Measurements from ENCODE around the gene B4GALT6. TPM values are rescaled to one million over a fixed set of nuclear protein-coding genes. Genes with fewer than 3 reads are reported as not detected.

The B4GALT6 gene
- total and polyA plus RNA-seq, 10 of the 15 experiments (the other 5 are each of a cell fraction or from before 2014, with no cell fraction given) = 11.9 to 47.4 (median 18.0) TPM

GRCh38 chr18:31583185-31583854 is 101.1 kb downstream of the B4GALT6 start:
- POLR2A ChIA-PET = no interaction called here
- Histone ChIP-seq H3K9me3 (replicated peaks; ENCODE audit: control insufficient read depth, insufficient read depth, low read length) (no peaks in the 10 kb centered on the region), H2AFZ (ENCODE audit: control insufficient read depth, low read depth, low read length) (no peak overlapping the region), H3K4me3 (no peak overlapping the region), H3K4me1 (ENCODE audit: control insufficient read depth, insufficient read depth, low read length) (no peaks in the 10 kb centered on the region), H3K36me3 (ENCODE audit: control insufficient read depth in 2 of 2, insufficient read depth in 2 of 2, low read length in 1 of 2) (no peaks in the 10 kb centered on the region), H3K27ac (ENCODE audit: control insufficient read depth, insufficient read depth) (no peak overlapping the region), H3K27me3 (replicated peaks in 1 of 2; ENCODE audit: control insufficient read depth in 2 of 2, insufficient read depth in 2 of 2, low read length in 1 of 2) (no peaks in the 10 kb centered on the region), H3K9ac (ENCODE audit: control insufficient read depth, insufficient read depth, low read length) (no peak overlapping the region), H4K20me1 (ENCODE audit: control insufficient read depth, insufficient read depth) (no peaks in the 10 kb centered on the region), H3K79me2 (ENCODE audit: control insufficient read depth, insufficient read depth, low read length) (no peaks in the 10 kb centered on the region), H3K4me2 (ENCODE audit: control insufficient read depth, insufficient read depth) (no peak overlapping the region)
- WGBS (ENCODE audit: insufficient coverage, insufficient replicate concordance, low lambda C conversion rate, missing lambda C conversion rate) = 67% methylated on average over 5 of the region's 5 CpGs
- ATAC-seq (no peak), DNase-seq (ENCODE audit: low read depth, low spot score) (no peak), FAIRE-seq (no peak)
- intact Hi-C loops (cut with micrococcal nuclease; ENCODE audit: unreplicated experiment) = no loop called here
- RAD21 ChIA-PET (ENCODE audit: unreplicated experiment) = no interaction called here
- no peak for TF ChIP-seq SUZ12 (IDR thresholded peaks at IDR 0.05; ENCODE audit: unreplicated experiment)
- no peak for TF ChIP-seq HDGF (IDR thresholded peaks at IDR 0.05)
- TF ChIP-seq BACH1 (IDR thresholded peaks at IDR 0.05; ENCODE audit: borderline replicate concordance) = no peak
- TF ChIP-seq DPF2 (IDR thresholded peaks at IDR 0.05) = no peak
- no peak for TF ChIP-seq NR2C2 (IDR thresholded peaks at IDR 0.05; ENCODE audit: borderline replicate concordance, control insufficient read depth, insufficient read length, low read depth)
- no peak for TF ChIP-seq BHLHE40 (IDR thresholded peaks at IDR 0.05; ENCODE audit: borderline replicate concordance in 1 of 2, low read depth in 2 of 2, low read length in 1 of 2)
- TF ChIP-seq ZNF622 (IDR thresholded peaks at IDR 0.05) = no peak
- no peak for TF ChIP-seq SREBF2 (IDR thresholded peaks at IDR 0.05; ENCODE audit: low read length)
- TF ChIP-seq IRF4 (IDR thresholded peaks at IDR 0.05; ENCODE audit: low read depth, low read length) = no peak
- TF ChIP-seq, protein P1, sequence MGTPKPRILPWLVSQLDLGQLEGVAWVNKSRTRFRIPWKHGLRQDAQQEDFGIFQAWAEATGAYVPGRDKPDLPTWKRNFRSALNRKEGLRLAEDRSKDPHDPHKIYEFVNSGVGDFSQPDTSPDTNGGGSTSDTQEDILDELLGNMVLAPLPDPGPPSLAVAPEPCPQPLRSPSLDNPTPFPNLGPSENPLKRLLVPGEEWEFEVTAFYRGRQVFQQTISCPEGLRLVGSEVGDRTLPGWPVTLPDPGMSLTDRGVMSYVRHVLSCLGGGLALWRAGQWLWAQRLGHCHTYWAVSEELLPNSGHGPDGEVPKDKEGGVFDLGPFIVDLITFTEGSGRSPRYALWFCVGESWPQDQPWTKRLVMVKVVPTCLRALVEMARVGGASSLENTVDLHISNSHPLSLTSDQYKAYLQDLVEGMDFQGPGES (IDR thresholded peaks at IDR 0.05) = no peak
- no peak for TF ChIP-seq RAD21 (IDR thresholded peaks at IDR 0.05; ENCODE audit: insufficient read depth, low read depth, low read length)
- TF ChIP-seq BCL11A (IDR thresholded peaks at IDR 0.05; ENCODE audit: low read depth, low read length) = no peak
- TF ChIP-seq, protein P2, sequence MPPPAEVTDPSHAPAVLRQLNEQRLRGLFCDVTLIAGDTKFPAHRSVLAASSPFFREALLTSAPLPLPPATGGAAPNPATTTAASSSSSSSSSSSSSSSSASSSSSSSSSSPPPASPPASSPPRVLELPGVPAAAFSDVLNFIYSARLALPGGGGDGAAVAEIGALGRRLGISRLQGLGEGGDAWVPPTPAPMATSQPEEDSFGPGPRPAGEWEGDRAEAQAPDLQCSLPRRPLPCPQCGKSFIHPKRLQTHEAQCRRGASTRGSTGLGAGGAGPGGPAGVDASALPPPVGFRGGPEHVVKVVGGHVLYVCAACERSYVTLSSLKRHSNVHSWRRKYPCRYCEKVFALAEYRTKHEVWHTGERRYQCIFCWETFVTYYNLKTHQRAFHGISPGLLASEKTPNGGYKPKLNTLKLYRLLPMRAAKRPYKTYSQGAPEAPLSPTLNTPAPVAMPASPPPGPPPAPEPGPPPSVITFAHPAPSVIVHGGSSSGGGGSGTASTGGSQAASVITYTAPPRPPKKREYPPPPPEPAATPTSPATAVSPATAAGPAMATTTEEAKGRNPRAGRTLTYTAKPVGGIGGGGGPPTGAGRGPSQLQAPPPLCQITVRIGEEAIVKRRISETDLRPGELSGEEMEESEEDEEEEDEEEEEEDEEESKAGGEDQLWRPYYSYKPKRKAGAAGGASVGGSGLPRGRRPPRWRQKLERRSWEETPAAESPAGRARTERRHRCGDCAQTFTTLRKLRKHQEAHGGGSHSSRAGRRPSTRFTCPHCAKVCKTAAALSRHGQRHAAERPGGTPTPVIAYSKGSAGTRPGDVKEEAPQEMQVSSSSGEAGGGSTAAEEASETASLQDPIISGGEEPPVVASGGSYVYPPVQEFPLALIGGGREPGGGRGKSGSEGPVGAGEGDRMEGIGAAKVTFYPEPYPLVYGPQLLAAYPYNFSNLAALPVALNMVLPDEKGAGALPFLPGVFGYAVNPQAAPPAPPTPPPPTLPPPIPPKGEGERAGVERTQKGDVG (CRISPR knock-in tag; IDR thresholded peaks at IDR 0.05) = no peak
- TF ChIP-seq MXI1 (IDR thresholded peaks at IDR 0.05; ENCODE audit: low read depth, low read length) = no peak
- no peak for TF ChIP-seq GATAD2B (conservative IDR thresholded peaks at IDR 0.05; ENCODE audit: low read depth)
- TF ChIP-seq JUND (IDR thresholded peaks at IDR 0.05; ENCODE audit: low read depth, low read length) = no peak
- TF ChIP-seq CREM (IDR thresholded peaks at IDR 0.05; ENCODE audit: low read depth) = no peak
- TF ChIP-seq, protein P3, sequence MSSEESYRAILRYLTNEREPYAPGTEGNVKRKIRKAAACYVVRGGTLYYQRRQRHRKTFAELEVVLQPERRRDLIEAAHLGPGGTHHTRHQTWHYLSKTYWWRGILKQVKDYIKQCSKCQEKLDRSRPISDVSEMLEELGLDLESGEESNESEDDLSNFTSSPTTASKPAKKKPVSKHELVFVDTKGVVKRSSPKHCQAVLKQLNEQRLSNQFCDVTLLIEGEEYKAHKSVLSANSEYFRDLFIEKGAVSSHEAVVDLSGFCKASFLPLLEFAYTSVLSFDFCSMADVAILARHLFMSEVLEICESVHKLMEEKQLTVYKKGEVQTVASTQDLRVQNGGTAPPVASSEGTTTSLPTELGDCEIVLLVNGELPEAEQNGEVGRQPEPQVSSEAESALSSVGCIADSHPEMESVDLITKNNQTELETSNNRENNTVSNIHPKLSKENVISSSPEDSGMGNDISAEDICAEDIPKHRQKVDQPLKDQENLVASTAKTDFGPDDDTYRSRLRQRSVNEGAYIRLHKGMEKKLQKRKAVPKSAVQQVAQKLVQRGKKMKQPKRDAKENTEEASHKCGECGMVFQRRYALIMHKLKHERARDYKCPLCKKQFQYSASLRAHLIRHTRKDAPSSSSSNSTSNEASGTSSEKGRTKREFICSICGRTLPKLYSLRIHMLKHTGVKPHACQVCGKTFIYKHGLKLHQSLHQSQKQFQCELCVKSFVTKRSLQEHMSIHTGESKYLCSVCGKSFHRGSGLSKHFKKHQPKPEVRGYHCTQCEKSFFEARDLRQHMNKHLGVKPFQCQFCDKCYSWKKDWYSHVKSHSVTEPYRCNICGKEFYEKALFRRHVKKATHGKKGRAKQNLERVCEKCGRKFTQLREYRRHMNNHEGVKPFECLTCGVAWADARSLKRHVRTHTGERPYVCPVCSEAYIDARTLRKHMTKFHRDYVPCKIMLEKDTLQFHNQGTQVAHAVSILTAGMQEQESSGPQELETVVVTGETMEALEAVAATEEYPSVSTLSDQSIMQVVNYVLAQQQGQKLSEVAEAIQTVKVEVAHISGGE (CRISPR knock-in tag; IDR thresholded peaks at IDR 0.05) = no peak
- CTCF ChIA-PET = interaction anchor here (1.5 kb wide), 1 partner anchor 27 kb away, joined by 4 read pairs; no protein-coding TSS in a partner anchor
- in situ Hi-C loops (cut with MboI) = no loop called here
- SMC1A ChIA-PET (ENCODE audit: uncharacterized antibody, unreplicated experiment) = no interaction called here
- BruUV-seq (replicated peaks) = no TSS peak
